Lower lobe of right lung (tissue), 2 donors: ENCODE results near the gene FRAS1. TPM values are rescaled to one million over a fixed set of nuclear protein-coding genes. Genes with fewer than 3 reads are reported as not detected.

Experiments
- ATAC-seq, 2 donors: fragments of 200-7000 bp; cut with Tn5 transposase; one replicate each; pipeline ENCODE4 v1.9.1; 2020 to 2022; ENCODE audit warnings: mild to moderate bottlenecking in 2 of 2, moderate library complexity in 2 of 2
- DNase-seq: peaks from one replicate; pipeline ENCODE4 v3.0.0-alpha.2; 2020
- H3K27ac ChIP-seq: fragments of 200-600 bp; one replicate; pipeline ENCODE4 v1.8.0; 2022
- H3K27me3 ChIP-seq: fragments of 200-600 bp; one replicate; pipeline ENCODE4 v1.8.0; 2022; ENCODE audit warnings: low read depth
- H3K36me3 ChIP-seq: fragments of 200-600 bp; one replicate; pipeline ENCODE4 v1.8.0; 2022; ENCODE audit warnings: mild to moderate bottlenecking
- H3K4me1 ChIP-seq: fragments of 200-600 bp; one replicate; pipeline ENCODE4 v1.8.0; 2022
- H3K4me3 ChIP-seq: fragments of 200-600 bp; one replicate; pipeline ENCODE4 v1.8.0; 2022; ENCODE audit warnings: mild to moderate bottlenecking
- H3K9me3 ChIP-seq: fragments of 200-600 bp; one replicate; pipeline ENCODE4 v1.8.0; 2022
- intact Hi-C: fragments of 100-400 bp; cut with DNase I; formaldehyde crosslinking; loops from one replicate; pipeline ENCODE4 v1.11.0; 2022
- total RNA-seq: library from RNA; stranded (reverse); fragmentation: NEBNext Ultra II Directional; extraction: Animal tissue kit (Norgen Biotek cat#: 25700); gene quantifications from one replicate; pipeline ENCODE4 v1.2.1, GENCODE V29; 2021
- TF ChIP-seq, protein P1 (sequence below): fragments of 200-600 bp; IDR thresholded peaks from one replicate; pipeline ENCODE4 v1.8.0; 2022; ENCODE audit warnings: antibody characterized with exemption, mild to moderate bottlenecking
- donor health status: DM: no; HTN: yes; CAD: no; lungs with severe emphysema.

Gene FRAS1
- total RNA-seq, 1 donor from 2014 or later, result 9.2 TPM

DNA sequence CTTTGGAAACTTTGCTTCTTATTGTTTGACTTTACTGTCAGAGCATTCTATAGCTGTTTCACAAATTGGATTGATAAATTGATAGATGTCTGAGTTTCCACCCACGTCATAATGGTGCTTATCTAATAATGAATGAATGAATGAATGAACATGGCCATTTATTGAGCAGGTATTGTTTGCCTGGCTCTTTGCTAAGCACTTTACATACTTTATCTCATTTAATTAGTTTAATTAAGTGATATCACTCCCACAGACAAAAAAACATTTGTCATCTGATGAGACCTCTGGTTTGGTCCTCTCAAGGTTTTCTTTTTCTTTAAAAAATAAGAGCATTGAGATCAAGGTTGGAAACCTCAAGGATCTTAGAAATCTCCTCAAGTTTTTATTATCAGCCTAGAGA, 2.8 kb downstream of the FRAS1 start:
- no peak overlapping the region for H3K4me3 ChIP-seq
- ATAC-seq, result no peak
- peaks cover 22% of the 10 kb centered on the region for H3K27me3 ChIP-seq
- no peak overlapping the region for H3K27ac ChIP-seq
- TF ChIP-seq, protein P1, sequence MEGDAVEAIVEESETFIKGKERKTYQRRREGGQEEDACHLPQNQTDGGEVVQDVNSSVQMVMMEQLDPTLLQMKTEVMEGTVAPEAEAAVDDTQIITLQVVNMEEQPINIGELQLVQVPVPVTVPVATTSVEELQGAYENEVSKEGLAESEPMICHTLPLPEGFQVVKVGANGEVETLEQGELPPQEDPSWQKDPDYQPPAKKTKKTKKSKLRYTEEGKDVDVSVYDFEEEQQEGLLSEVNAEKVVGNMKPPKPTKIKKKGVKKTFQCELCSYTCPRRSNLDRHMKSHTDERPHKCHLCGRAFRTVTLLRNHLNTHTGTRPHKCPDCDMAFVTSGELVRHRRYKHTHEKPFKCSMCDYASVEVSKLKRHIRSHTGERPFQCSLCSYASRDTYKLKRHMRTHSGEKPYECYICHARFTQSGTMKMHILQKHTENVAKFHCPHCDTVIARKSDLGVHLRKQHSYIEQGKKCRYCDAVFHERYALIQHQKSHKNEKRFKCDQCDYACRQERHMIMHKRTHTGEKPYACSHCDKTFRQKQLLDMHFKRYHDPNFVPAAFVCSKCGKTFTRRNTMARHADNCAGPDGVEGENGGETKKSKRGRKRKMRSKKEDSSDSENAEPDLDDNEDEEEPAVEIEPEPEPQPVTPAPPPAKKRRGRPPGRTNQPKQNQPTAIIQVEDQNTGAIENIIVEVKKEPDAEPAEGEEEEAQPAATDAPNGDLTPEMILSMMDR, result no peak
- H3K36me3 ChIP-seq, result no peaks in the 10 kb centered on the region
- peaks cover 22% of the 10 kb centered on the region for H3K4me1 ChIP-seq
- H3K9me3 ChIP-seq, result no peaks in the 10 kb centered on the region
- intact Hi-C loops, result no loop called here
- DNase-seq, result no peak

DNA sequence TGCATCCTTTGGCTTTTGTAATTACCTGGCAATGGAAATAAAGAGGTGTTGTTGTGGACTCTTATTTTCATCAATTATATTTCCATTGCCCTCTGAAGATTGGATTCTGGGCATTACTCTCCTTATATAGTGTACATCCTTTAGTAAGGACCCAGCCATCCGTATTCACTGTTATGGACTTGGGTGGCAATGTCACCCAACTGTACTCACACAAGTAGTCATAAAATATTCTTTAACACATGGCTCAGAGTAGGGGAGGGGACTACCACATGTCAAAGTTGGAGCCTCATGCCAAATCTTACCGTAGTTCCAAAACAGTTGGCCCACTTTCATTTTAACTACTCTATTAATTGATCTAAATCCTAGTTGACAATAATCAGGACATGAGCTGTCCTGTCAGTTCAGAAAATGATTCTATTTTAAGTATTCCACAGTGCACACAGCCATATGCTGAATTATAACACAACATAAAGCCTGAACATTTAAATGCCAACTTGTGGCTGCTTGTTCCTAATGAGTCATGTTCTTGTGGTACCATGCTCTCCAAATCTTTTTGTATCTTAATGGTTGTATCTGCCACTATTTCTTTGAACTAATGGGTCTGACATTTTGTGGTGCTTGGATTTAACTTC, 4.9 kb downstream of the FRAS1 start:
- ATAC-seq (no peak), DNase-seq (no peak)
- Histone ChIP-seq H3K4me3 (no peak overlapping the region), H3K27me3 (peaks cover 12% of the 10 kb centered on the region), H3K4me1 (peaks cover 13% of the 10 kb centered on the region), H3K9me3 (no peaks in the 10 kb centered on the region), H3K27ac (no peak overlapping the region), H3K36me3 (no peaks in the 10 kb centered on the region)
- intact Hi-C loops, result no loop called here
- TF ChIP-seq, protein P1, result no peak

DNA sequence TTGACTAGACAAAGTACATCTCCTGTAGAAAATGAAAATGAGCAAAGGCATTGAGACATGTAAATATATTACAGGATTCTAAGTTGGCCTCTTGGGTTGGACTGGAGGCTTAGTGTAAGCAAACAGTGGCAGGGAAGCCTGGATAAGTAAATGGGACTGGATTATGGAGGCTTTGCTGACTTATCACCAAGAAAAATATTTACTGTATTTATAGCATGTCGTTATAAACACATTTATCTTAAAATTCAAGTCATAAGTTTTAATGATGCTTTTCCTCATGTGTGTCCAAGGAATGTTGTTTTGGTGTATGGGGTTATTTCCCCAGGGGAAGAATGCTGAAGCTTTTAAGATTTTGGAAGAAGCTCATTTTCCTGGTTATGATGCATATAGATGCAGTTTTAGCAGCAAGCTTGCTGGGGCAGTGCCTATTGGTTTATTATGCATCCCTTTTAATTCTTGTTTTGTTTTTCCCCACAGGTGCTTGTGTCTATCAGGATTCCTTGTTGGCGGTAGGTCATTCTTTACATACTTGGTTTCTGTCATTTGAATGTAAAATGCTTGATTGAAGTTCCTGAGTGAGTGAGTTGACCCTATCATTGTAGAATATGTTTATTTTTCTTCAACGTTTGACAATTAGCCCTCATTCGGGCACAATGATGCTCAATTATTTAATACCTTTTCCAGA, 8.5 kb downstream of the FRAS1 start:
- DNase-seq, result no peak
- TF ChIP-seq, protein P1, result no peak
- intact Hi-C loops, result no loop called here

DNA sequence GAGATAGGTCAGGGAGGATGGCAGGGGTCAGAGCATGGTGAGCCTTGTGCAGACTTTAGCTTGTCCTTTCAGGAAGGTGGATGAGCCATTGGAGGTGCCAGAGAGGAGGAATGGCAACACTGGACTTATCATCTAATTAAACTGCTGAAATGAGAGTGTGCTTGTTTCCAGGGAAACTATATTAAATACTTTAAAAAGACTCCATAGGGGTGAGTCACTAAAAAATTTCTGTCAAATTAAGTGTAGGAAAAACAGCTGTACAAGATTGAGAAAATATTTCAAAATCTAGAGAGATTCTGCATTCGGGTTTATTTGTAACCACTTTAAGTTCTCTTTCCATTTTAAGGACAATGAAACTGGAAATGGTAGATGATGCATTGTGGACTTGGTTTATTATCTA, 11.4 kb downstream of the FRAS1 start:
- ATAC-seq (no peak), DNase-seq (no peak)
- no peaks in the 10 kb centered on the region for H3K4me1 ChIP-seq
- H3K27ac ChIP-seq, result no peak overlapping the region
- H3K9me3 ChIP-seq, result no peaks in the 10 kb centered on the region
- intact Hi-C loops, result no loop called here
- H3K36me3 ChIP-seq, result no peaks in the 10 kb centered on the region
- H3K4me3 ChIP-seq, result no peak overlapping the region
- no peaks in the 10 kb centered on the region for H3K27me3 ChIP-seq
- TF ChIP-seq, protein P1, result no peak

More for the DNA sequence above, 8.5 kb downstream of the FRAS1 start:
- H3K27me3 ChIP-seq, result no peaks in the 10 kb centered on the region
- ATAC-seq, result no peak
- no peak overlapping the region for H3K4me3 ChIP-seq
- no peak overlapping the region for H3K27ac ChIP-seq
- H3K9me3 ChIP-seq, result no peaks in the 10 kb centered on the region
- H3K4me1 ChIP-seq, result no peaks in the 10 kb centered on the region
- no peaks in the 10 kb centered on the region for H3K36me3 ChIP-seq

DNA sequence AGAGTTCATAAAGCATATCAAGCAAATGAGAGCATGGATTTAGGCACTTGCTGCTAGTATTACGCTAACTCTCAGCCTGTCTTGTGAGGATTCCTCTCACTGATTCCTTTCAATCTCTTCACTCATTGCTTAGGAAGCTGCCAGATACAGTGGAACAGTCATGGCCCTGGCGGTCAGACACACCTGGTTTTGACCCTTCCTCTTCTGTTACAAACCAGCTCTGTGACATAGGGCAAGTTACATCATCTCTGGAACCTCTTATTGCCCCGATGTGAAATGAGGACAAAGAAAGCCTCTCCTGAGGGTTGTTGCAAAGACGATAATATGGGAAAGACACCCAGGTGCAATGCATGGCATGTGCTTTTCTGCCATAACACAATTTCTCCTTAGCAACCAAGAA, 12.2 kb downstream of the FRAS1 start:
- TF ChIP-seq, protein P1, result no peak

More for the DNA sequence above, 12.2 kb downstream of the FRAS1 start:
- ATAC-seq (no peak), DNase-seq (no peak)
- Histone ChIP-seq H3K4me1 (no peaks in the 10 kb centered on the region), H3K27ac (no peak overlapping the region), H3K4me3 (no peak overlapping the region), H3K9me3 (no peaks in the 10 kb centered on the region), H3K36me3 (no peaks in the 10 kb centered on the region), H3K27me3 (no peaks in the 10 kb centered on the region)
- intact Hi-C loops, result no loop called here
